Psoas muscle (tissue), 8 donors: ENCODE measurements around the gene SYT7. TPM values are rescaled to one million over a fixed set of nuclear protein-coding genes. Genes with fewer than 3 reads are reported as not detected.

Experiments
- ATAC-seq, 4 donors: fragments of 200-7000 bp; cut with Tn5 transposase; one replicate each; pipeline ENCODE4 v1.9.1; 2020; ENCODE audit warnings: moderate library complexity in 3 of 4, mild to moderate bottlenecking in 2 of 4
- DNase-seq, 2 donors: peaks; one replicate each; pipeline ENCODE4 v3.0.0-alpha.2; 2020
- H3K27ac ChIP-seq: fragments of 200-600 bp; one replicate; pipeline ENCODE4 v1.8.0; 2022
- H3K27me3 ChIP-seq, 3 donors: fragments of 200-600 bp in 1 of 3; one replicate each; pipeline versions ENCODE4 v1.6.1 to v1.8.0; 2013 to 2022; ENCODE audit warnings: low read length in 2 of 3, mild to moderate bottlenecking in 2 of 3, moderate library complexity in 1 of 3; ENCODE audit not compliant: insufficient read depth in 3 of 3
- H3K36me3 ChIP-seq, 2 donors: fragments of 200-600 bp in 1 of 2; one replicate each; pipeline versions ENCODE4 v1.6.1 to v1.8.0; 2013 to 2022; ENCODE audit warnings: low read depth in 1 of 2, mild to moderate bottlenecking in 1 of 2, moderate library complexity in 1 of 2; ENCODE audit not compliant: insufficient read depth in 1 of 2
- H3K4me1 ChIP-seq: fragments of 200-600 bp; one replicate; pipeline ENCODE4 v1.8.0; 2022
- H3K4me3 ChIP-seq: fragments of 200-600 bp; one replicate; pipeline ENCODE4 v1.8.0; 2022; ENCODE audit warnings: mild to moderate bottlenecking
- H3K9me3 ChIP-seq: fragments of 200-600 bp; one replicate; pipeline ENCODE4 v1.8.0; 2022
- whole genome bisulfite sequencing, 3 donors: extraction: QIAGEN DNeasy Blood & Tissue Kit; methylation state at CpG; one replicate each; pipeline versions ENCODE4 v1.1.6 to v1.1.7; 2013; 5-methylcytosine and 5-hydroxymethylcytosine counted together
- intact Hi-C, 2 donors: fragments of 100-400 bp; cut with DNase I; formaldehyde crosslinking; loops; one replicate each; pipeline versions ENCODE4 v1.11.0 to v1.14.2; 2022
- polyA plus RNA-seq, 3 donors: library from polyadenylated mRNA; stranded (reverse); fragments of 200-250 nt; gene quantifications; one replicate each; pipeline ENCODE4 v1.2.3, GENCODE V29; 2013
- total RNA-seq, 4 donors: library from RNA; stranded (reverse); fragmentation: NEBNext Ultra II Directional in 2 of 4; extraction: Animal tissue kit (Norgen Biotek cat#: 25700) in 2 of 4; gene quantifications; one replicate each; pipeline versions ENCODE4 v1.2.1 to v1.2.4, GENCODE V29; 2021 to 2023
- TF ChIP-seq, protein P1 (sequence below): fragments of 200-600 bp; IDR thresholded peaks from one replicate; pipeline ENCODE4 v1.8.0; 2022; ENCODE audit warnings: antibody characterized with exemption
- donor health status: healthy with polysubstance abuse.
- donor health status: DM: no; HTN: no; CAD: no; lungs with moderate emphysema.
- donor health status: Bipolar disorder and iron deficiency.
- donor health status: healthy.
- donor health status: DM: yes; HTN: yes; CAD: no.
- donor health status: DM: no; HTN: no; CAD: no.
- donor health status: DM: no; HTN: no; CAD: no.
- donor health status: DM: yes; HTN: yes; CAD: no.

The SYT7 gene
- total and polyA plus RNA-seq, 7 donors: 0.96 to 3.5 (median 2.1) TPM

DNA sequence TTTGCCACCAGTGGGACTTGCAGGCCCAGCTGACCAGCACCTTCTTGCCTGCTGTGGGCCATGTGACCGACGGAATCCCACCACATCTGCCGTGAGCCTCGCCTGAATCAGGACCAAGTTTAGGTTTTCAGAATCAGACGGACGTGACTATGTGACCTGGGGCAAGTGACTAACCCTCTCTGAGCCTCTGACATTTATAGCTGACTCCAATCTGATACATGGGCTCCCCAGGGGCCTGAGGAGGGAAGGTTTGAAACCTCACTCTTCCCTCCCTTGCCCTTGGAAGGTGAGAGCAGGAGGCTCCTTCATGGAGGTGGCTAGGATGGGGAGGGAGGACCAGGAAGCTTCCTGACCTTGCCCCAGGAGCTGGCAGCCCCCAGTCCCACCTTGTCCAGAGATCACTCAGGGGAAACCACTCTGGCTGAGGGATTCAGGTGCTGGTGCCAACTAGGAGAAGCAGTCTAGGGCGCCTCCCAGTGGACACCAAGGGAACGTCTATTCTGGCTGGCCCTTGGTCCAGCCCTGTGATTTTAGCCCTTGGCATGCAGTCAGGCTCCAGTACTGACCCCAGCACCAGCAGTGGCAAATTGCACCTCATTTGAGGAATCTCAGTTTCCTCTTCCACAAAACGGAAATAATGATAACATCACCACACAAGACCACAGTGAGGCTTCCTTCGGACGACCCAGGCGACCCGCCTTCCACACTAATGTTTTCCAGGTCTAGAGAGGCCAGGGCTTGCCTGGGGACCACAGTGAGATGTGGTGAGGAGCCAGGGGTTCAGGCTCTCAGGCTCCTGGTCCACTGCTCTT lies 47.2 kb upstream of the SYT7 start:
- no peaks in the 10 kb centered on the region for H3K36me3 ChIP-seq
- TF ChIP-seq, protein P1, sequence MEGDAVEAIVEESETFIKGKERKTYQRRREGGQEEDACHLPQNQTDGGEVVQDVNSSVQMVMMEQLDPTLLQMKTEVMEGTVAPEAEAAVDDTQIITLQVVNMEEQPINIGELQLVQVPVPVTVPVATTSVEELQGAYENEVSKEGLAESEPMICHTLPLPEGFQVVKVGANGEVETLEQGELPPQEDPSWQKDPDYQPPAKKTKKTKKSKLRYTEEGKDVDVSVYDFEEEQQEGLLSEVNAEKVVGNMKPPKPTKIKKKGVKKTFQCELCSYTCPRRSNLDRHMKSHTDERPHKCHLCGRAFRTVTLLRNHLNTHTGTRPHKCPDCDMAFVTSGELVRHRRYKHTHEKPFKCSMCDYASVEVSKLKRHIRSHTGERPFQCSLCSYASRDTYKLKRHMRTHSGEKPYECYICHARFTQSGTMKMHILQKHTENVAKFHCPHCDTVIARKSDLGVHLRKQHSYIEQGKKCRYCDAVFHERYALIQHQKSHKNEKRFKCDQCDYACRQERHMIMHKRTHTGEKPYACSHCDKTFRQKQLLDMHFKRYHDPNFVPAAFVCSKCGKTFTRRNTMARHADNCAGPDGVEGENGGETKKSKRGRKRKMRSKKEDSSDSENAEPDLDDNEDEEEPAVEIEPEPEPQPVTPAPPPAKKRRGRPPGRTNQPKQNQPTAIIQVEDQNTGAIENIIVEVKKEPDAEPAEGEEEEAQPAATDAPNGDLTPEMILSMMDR: peak; percentile 73
- H3K27me3 ChIP-seq: no peaks in the 10 kb centered on the region
- peaks cover 29% of the 10 kb centered on the region for H3K4me1 ChIP-seq
- DNase-seq (peak; percentile 67 to 83), ATAC-seq (peak; percentile 70 to 80 (median 74))
- H3K4me3 ChIP-seq: no peak overlapping the region
- H3K9me3 ChIP-seq: no peaks in the 10 kb centered on the region
- H3K27ac ChIP-seq: peak overlapping the region; percentile 90
- WGBS, 3 donors: 65 to 70% (median 67%) methylated on average over 13 of the region's 13 CpGs
- intact Hi-C loops: loop anchor here in 1 of 2 donors (2.0 kb wide), 1 partner anchor 47 kb away; the partner anchor contains the start of gene SYT7

DNA sequence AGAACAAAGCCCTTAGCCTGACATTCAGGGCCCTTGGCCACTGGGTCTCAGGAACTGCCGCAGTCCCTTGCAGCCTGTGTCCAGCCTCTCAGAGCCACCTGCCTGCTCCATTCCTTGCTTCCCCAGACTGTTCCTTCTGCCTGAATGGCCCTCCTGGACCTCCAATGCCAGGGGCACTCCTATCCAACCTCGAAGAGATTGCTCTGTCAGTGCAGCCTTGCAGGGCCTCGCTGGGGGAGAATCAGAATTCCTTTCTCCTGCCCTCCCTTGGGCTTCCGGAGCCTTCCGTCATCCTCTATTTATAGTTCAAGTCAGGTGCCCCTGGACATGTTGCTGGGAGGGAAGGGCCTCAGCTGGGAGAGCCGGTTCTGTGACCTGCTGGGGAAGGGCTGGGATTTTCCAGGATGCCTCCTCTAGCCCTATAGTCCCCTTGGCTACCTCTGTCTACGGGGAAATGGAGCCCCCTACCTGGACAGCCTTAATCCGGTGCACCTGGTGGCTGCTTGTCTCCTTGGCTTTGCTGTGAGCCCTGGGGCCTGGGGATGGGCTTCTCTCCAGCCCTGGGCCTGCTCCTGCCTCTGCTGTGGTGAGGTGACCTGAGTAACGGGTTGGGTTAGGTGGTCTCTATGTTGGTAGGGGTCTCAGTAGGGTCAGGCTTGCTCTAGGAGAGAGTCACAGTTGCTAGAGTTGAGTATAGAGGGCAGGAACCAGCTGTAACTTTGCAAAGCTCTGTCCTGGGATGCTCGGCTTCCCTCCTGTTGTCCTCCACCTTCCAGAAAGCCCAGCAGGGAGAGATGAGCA lies 45.9 kb upstream of the SYT7 start:
- peak overlapping the region; percentile 90 for H3K27ac ChIP-seq
- WGBS, 3 donors: 43 to 49% (median 47%) methylated on average over 9 to 10 of the region's 10 CpGs
- H3K36me3 ChIP-seq: no peaks in the 10 kb centered on the region
- H3K4me3 ChIP-seq: peak overlapping the region; percentile 46
- ATAC-seq (peak; percentile 83 to 92 (median 88)), DNase-seq (peak in 1 of 2 donors; percentile 64)
- TF ChIP-seq, protein P1: no peak
- H3K27me3 ChIP-seq: no peaks in the 10 kb centered on the region
- intact Hi-C loops: no loop called here
- peaks cover 29% of the 10 kb centered on the region for H3K4me1 ChIP-seq
- H3K9me3 ChIP-seq: no peaks in the 10 kb centered on the region

DNA sequence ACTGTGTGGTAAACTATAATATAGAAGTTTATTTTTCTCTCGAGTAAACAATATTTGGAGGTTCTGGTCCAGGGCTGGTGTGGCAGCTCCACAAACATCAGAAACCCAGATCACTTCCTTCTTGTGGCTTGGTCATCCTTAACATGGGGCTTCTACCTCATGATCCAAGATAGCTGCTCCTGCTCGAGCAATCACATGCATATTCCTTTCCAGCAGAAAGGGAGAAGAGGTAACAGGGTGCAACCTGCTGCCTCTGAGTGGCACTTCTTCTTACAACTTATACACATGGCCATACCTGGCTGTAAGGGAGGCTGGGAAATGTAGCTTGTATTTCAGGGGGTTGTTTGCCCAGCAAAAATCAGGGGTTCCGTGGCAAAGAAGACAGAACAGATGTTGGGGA lies 44.6 kb upstream of the SYT7 start:
- no peak overlapping the region for H3K27ac ChIP-seq
- peaks cover 29% of the 10 kb centered on the region for H3K4me1 ChIP-seq
- H3K36me3 ChIP-seq: no peaks in the 10 kb centered on the region
- WGBS, 3 donors: 88 to 98% (median 91%) methylated on average over 3 of the region's 3 CpGs
- H3K9me3 ChIP-seq: no peaks in the 10 kb centered on the region
- ATAC-seq (no peak), DNase-seq (no peak)
- TF ChIP-seq, protein P1: no peak
- no peaks in the 10 kb centered on the region for H3K27me3 ChIP-seq
- intact Hi-C loops: no loop called here
- no peak overlapping the region for H3K4me3 ChIP-seq

DNA sequence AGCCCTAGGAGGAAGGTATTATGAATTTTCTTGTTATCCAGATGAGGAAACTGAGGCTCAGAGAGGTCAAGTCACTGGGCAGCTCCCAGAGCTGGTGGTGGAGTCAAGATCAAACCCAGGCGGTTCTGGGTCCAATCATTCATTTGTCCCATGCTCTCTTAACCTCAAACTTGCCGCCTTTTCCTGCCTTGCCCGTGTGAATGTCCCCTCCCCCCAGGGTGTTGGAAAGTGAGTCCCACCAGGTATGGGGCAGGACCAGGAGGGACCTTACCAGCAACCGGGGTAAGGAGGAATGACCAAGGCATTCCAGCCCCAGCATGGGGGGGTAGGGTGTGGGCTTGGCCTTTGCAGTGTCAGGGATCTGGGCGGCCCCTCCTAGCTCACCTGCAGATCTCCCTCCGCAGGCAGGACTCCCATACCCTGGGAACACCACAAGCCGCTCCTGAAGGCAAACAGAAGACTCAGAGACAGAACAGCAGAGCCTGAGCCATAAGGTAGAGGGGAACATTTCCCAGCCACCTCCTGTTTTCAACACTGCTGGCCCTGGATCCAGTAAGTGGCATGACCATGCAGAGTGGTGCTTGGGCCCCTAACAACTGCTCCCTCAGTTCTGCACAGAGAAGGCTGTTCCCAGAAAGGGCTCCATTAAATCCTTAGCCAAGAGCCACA lies 41.2 kb upstream of the SYT7 start:
- H3K27me3 ChIP-seq: no peaks in the 10 kb centered on the region
- no peak overlapping the region for H3K27ac ChIP-seq
- peaks cover 8% of the 10 kb centered on the region for H3K4me1 ChIP-seq
- intact Hi-C loops: no loop called here
- ATAC-seq (no peak), DNase-seq (no peak)
- TF ChIP-seq, protein P1: no peak
- H3K9me3 ChIP-seq: no peaks in the 10 kb centered on the region
- no peak overlapping the region for H3K4me3 ChIP-seq
- WGBS, 3 donors: 73 to 78% (median 77%) methylated on average over 7 of the region's 7 CpGs
- H3K36me3 ChIP-seq: no peaks in the 10 kb centered on the region
